Central memory CD4-positive, alpha-beta T cell (primary cell): ENCODE results near the gene SALL1.

Source experiments
- DNase-seq: peaks from one replicate; pipeline ENCODE4 v3.0.0; 2022

The SALL1 gene

DNA sequence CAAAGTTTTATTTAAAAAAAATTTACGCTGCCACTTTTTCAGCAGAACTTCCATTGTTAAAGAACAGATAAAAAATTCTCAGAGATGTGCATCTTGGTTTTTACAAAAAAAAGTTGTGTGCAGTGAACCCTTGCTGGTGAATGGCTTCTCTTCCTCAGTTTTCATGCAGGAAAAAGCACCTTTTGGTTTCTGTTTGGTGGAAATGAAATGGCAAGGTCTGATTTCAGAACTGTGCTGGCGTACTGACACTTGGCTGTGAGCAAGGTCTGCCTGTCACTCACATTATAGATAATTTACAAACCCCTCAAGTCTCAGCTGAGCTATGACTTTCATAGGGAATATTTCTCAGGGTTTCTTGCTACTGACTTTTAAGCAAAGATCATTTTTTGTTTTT lies 5.7 kb upstream of the SALL1 start:
- DNase-seq: no peak

DNA sequence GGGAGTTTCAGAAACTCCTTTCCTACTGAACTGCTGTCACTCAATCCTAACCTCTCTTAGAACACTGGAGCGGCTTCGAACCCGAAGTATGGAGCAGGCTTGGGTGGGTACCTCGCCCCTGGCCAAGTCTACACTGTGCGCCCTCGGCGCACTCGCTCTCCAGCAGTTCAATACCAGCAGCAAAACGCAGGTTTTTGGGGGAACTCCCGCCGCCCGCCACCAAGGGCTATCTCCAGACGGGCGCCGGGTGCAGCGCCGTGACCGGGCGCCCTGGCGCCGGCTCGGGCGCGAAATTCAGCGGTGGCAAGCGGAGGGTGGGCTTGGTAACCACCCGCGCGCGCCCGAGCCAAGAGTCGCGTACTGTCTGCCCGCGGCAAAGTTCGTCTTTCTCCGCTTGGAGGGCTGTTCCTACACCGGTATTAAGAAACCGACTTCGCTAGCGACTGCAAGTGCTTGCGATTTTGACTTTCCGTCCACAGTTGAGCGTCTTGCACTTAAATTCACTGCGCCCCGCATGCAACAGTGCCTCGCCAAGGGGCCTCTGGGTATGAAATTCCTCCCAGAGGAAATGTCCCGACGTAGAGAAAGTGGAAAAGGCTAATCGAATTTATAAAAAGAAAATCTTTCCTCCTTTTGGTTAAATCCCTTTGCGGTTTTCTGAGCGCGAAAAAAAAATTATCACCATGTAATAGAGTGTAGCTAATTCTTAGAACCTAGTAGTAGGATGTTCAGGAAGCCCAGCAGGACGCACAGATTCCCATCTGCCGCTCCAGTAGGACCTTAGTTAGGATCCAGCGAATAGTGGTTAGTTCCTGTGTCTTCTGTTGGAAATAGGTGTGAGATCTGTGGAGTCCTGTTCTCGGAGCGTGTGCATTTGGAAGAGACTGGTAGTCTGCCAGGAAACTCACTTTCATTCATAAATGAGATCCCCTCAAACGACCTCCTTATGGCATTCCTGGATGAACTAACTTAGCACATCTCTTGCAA lies 5.0 kb upstream of the SALL1 start:
- no peak for DNase-seq

DNA sequence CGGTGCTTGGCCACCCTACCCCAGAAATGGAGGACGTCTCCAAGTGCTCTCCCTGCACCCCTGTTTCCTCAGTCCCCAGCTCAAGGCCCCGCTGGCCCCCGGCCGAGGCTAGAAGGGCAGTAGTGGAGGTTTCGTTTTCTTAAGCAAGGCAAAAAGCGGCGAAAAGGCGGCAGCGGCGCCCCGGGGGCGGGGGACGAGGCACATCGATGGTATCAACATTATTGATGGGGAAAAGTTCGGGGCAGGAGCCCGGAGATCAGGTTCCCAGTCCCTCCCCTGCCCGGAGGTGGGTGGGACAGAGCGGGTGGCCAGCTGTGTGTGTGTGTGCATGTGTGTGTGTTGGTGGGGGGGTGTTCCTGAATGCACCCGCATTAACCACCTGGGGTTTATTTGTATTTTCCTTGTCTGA lies 4.1 kb upstream of the SALL1 start:
- DNase-seq: no peak

DNA sequence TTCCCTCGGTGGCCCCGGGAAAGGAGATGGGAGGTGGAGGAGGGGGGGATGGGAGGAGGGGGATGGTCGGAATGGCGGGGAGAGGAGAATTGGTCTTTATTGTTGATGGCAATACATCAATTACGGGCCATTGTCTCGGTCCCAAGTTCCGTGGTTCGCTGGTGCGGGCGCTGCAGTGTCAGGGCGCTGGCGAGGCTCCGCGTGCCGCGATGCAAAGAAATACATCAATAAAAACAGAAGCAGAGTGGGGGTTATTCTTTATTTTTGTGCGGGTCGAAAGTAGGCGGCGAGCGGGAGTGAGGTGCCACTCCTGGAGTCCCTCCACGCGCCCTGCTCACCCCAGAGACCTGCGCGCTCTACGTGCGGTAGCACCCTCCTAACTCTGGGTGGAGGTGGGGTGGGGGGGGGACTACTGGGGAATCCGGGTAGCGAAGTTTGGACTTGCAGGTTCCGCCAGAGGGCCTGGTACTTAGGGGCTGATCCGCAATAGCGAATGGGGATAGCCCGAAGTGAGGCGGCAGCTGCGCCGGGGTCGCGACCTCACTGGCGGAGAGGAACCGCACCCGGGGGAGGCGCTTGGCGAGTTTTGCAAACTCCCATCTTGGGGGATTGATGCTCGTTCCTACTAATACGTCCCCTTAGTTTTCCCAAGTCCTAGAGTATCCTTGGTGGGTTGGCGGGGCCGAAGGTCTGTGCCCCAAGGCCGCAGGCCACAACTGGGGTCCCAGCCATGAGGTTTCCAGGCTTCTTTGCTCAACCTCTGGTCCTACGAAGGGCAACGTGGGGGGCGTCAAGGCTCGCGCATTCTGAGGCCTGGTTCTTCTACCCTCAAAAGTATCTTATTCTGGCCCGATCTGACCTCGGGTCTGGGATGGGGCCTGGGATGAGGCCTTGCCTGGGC lies 3.5 kb upstream of the SALL1 start:
- no peak for DNase-seq

DNA sequence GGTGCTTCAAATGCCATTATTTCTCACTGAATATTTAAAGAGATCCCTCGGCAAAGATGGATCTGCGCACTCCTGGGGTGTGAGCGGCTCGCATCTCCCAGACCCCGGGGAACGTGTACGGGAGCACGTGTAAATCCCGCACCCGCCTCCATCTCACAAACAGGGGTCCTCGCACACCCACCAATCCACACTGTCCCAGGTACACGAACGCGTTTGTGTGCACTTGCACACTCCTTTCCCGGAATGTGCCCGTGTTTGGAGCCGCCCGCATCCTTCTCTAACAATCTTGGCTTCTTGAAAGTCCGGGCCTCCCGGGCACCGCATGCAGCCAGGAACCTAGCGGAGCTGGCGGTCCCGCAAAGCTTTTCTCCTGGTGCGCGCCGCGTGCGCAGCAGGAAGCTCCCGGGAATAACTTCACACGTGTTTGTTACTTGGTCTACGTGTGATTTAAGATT lies 2.5 kb upstream of the SALL1 start:
- DNase-seq: no peak

DNA sequence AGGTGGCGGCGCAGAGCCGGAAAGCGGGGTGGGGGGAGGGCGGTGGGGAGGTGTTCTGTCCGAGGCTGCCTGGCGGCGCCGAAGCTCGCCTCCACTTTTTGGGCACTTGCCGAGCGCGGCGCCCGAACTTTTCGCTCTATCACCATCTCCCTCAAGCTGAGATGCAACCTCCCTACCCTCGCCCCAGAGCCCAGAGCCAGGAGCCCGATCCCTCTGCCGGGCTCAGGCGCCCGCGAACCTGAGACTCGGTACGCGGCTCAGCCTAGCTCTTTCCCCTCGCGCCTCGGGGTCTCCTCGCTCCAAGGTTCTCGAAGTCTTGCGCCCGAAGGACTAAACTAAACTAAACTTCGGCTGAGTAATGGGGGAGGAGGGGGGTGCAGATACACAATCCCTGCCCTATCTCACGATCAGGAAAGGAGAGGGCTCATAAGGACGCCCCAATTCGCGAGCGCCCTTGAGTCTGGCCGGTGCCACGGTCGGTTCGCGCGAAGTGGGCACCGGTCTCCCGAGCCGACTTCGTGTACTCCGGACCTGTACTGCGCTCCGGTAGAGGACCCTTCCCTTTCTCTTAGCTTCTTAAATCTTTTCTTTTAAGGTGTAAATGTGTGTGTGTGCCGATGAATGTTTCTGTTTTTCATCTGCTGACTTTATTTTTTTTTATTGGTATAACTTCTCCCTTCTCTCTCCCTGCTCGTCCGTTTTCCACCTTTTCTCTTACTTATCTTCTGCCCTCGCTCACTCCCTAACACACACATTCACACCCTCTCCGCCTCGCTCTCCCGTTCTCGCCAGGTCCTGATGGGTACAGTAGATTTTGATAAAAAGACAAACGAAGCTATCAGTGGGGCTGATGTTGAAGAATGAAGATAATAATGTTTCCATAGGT lies 1.9 kb upstream of the SALL1 start:
- DNase-seq: no peak

DNA sequence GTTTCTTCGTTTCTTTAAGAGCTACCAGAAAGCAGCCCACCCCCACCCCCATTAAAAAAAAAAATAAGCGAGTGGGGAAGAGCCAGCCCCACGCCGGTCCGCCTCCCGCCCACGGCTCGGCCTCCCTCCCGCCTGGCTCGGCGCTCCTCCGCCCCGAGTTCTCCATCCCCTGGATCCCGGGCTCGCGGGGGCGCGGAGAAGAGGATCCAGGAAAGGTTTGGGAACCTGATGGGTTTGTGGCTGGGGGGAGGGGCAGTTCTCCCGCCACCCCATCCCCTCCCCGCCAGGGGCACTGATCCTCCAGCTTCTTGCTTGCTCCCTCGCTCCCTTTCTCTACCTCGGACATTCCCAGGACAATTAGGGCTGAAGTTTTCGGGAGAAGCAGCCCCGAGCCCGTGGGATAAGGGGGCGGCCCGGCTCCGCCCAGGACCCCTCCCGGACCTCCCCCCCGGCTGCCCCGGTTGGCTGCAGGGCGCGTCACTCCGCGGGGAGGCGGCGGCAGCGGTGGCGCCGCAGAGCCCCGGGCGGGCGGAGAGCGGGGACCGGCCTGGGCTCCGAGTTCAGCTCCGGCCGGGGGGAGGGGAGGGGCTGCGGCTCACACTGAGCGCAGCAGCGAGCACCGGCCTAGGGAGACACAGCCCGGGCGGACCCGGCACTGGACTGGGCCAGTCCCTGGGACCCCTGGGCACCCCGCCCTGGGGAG lies 1.0 kb upstream of the SALL1 start:
- no peak for DNase-seq

DNA sequence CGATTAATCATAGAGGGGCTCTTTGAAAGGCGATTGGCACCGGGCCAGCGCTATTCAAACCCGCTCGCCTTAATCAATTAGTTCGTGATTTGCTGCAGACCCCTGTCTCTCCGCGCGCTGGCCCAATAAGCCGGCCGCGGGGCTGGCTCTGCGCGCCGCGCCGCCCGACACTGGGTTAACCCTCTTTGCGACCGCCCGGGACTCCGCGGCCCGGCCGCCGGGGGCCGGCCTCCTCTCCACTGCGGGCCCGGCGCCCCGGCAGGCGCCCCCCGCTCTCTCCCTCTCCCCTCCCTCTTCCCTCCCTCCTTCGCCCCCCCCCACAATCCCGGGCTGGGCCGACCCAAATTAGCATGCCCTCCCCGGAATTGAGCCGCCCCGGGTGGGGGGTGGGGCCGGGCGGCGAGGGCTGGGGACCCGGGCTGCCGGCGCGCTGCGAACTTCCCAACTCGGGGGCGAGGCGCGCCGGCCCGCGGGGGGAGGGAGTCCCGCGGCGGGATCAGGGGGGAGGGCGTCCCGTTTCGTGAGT lies 428 bp upstream of the SALL1 start:
- DNase-seq: no peak

DNA sequence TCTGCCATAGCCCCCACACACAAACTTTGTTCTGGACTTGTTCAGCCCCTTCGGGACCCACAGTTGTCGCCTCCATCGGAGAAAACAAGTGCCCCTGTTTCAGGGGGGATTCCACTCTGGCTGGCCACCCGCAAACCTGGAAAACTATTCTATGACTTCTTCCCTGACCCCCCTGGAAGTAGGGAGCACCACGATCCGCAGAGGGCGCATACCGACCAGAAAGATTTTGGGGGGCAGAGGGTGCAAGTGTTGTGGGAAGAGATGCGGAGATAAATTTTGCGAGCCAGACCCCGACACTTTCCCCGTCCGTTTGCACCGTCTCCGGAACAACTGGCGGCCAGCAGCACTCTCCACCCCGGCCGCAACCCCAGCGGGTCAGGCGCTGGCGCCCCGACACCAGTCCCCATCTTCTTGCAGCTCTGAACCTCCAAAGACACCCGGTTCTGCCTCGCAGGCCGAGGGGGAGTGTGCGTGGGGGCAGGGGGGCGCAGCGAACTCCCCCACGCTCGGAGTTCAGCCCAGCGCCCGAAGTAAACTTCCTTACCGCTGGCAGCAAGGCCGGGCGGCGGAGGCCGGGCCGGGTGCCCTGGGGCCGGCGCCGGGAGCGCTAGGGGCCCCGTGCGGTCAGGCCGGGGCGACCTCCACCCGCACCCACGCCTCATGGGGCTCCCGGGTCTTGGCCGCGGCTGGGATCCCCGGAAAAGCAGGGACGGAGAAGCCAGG lies 744 bp downstream of the SALL1 start:
- no peak for DNase-seq

DNA sequence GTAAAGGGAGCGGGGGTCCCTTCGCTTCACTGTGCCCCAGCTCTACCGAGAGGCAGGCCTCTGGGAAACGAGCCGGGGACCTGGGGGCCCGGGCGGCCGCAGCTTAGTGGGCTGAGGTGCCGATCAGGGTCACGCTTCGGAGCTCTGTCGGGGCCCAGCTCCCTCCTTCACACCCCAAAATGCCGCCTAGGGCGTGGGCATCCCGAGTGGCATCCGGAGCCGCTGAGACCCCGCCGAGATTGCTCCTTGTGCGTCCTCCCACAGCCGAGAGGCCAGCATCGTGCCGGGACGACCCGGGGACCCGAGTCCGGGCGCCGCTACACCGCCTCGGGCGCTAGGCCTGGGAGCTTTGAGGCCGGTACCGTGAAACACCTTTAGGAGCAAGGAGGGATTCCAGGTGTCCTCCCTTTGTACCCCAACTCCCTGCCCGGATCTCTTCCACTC lies 1.3 kb downstream of the SALL1 start:
- no peak for DNase-seq

DNA sequence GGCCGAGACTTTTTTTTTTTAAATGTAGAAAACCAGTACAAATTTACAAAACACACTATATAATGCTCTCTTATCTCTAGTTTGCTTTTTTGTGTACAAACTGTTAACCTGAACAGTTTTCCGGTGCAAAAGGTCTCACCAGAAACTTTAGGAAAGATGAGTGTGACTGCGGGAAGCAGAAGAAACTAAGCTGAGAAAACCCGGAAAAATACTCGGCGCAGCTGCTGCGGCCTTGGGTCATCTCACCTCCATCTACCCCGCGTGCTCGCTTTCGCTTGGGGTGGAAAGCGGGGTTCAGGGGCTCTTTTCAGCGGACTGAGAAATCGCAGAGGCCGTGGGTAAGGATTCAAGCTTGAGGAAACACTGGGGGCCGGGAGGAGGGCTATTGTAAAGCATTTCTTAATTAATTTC lies 1.8 kb downstream of the SALL1 start:
- no peak for DNase-seq

DNA sequence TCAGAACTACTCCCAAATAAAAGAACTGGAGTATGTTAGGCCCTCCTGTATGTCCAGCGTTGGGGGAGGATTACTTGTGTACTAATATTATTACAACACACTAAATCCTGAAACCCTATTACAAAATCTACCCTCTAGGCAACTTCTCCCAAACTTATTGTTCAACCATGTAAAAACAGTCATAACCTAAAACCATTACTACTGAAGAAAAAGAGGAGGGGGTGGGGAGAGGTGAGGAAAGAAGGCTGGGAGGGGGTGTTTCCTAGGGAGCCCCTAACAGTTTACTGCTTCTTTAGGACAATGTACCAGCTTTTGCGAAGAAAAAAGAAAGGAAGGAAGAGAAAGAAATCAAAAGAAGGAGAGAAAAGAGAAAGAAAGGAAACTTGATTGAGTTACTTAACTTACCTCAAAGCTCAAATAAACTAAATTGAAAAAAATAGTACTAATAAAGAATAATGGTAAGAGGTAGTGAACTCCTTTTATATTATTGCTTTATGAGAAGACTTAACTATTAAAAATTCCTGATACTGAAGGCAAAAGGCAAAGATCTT lies 2.3 kb downstream of the SALL1 start:
- DNase-seq: no peak

DNA sequence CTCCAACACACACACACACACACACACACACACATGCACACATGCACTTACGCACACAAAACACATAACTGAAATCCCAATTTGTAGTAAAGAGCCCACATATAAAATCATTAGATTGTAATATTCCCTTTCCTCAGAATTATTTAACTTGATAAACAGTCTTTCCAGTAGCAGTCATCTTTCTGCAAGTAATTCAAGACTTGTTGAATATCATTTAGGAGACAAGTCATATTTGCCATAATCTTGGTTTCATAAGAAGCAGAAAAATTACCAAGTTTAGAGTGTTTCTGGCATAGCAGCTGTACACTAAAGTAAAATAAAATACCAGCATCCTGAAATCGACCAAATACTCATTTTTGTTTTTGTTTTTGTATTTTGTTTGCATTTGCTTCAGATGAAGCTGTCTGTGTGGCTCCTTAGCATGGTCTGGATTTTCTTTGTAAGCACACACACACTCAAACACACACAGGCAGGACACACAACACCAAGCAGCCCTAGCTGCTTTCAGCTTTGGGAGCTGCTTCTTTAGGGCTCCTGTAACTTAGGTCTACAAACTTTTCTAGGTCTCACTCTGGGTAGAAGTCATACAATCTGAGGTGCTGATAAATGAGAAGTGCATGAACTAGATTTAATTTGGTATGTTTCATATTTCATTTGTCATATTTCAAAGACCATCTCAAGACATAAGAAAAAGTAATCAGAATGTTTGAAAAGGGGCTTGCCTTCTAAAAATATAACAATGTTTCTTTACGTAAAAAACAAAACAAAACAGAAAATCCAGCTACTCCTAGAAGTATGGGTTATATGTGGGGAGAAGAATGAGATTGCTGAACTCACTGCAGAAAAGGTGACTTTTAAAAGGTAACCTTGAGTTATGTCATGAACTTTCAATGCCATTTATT lies 3.0 kb downstream of the SALL1 start:
- DNase-seq: no peak

DNA sequence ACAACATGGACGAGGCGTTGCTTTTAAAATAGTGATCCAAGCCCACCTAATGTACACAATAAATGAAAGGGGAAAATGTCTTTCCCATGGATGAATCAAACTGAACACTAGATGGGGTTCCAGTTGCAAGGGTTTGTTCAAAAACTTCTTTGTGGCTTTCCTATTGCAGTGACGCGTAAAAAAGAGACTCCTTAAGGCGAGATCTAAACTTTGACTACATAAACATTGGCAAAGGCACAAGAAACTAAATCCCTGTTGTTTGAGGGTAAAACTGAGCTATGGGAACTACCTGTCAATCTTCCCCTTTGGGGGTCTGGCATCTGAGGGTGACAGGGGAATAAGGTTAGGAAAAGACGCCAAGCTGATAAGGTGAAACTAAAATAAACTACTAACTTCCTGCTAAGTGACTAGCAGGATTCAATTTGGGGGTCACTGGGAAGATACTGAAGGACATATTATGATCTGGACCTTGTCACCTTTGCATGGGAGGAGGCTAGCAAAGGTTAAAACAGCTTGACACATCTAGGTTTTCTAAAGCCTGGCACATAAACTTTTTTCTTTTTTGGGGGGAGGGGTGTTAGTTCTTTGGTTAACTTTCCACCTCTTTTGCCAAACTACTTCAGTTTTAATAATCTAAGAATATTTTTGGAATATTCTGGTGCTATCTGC lies 4.7 kb downstream of the SALL1 start:
- DNase-seq: no peak

DNA sequence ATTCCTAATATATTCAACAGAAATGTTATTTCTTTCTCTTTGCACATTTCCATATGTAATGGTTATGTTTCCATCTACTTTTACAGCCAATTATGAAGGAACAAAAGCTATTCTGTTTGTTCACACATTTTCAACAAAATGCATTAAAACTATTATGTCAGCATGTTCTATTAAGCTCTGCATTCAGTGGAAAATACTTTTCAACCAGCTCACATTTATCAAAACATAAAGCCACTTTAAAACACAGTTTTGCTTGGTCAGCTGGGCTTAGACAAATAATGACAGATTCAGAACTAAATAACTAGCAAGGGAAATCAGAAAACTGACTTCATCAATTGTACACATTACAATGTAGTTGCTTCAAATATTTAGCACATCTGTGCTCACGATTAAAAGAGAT lies 6.9 kb downstream of the SALL1 start:
- no peak for DNase-seq

DNA sequence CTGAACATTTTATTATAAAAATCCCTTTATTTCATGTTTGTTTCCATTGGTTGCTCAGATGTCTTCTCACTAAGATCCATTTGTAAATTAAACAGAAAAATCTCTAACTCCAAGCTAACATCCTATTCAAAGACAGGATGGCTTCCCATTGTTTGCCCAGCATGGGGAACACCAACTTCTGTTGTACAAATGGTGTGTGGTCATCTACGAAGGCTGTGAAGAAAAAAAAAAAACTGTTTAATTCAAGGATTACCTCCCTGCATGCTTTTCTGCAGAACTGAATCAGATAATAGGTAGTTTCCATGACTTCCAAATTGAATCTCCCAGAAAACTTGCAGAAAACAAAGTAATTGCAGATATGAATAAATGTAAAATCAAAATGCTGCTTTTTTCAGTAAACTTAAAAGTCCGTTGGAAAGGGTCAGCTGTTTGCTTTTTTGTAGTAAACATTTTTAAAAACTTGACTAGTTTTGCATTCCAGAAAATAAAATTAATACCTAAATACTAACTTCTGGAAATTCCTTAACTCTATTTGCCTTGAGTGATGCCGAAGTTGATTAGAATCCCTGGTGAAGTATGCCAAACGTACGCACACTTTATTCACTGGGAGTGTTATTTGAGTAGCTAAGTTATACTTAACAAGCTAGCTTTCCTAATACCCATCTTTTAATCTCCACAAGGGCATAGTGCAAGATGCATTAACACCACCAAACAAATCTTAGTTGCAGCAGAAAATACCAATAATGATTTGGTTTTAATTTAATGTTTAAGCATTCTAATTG lies 7.7 kb downstream of the SALL1 start:
- DNase-seq: no peak

DNA sequence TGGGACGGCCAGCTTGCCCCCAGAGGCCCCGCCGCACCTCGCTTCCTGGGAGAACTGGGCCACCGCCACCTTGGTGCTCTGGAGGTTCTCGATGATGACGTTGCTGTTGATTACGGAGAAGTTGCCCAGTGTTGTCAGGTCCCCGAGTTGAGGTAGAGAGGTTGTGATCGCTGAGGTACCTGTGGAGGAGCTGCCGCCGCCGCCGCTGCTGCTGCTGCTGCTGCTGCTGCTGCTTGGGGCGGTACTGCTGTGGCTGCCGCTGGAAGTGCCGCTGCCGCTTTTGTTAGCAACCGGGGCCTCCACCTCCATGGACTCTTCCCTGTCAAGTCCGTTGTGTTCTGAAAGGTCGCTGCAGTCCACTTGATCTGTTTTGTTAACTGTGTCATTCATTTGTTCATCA lies 9.5 kb downstream of the SALL1 start:
- no peak for DNase-seq

DNA sequence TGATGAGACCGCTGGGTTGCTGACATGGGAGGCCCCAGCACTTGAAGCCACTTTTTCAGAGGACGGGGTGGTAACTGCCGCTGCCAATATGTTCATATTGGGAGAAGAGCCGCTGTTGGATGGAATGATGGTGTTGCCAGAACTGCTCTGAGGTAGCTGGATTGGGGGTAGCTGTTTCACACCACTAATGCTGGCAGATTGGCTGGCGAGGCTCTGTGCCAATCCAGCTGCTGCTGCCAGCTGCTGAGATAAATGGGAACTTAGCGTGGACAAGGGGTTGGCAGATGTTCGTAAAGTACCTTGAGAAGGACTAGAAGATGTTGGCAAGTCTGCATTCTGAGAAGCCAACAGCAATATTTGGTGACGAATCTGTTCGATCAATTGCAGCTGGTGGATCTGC lies 10.0 kb downstream of the SALL1 start:
- no peak for DNase-seq
